ENCODE measurements around the gene TECR.

The TECR gene

DNA sequence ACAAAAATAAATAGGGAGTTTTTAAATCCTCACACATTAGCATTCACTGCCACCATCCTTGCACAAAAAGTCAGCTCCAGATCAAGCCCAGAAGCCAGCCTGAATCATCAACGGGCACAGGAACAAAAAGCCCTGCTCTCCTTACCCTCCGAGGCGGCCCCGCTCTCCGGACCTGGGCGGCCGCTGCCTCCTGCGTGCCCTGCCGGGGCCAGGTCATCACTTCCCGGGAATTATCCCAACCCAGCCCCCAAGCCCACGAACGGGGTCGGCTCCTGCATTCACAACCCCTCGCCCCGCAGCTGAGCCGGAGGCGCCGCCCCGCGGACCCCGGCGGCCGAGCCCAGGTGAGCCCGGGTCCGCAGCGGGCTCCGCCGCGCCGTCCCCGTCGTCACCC, 12.0 kb upstream of the TECR start:
- Mint-ChIP-seq H3K4me3 (peak overlapping the region; percentile 86), H3K36me3 (ENCODE audit: low read depth) (peaks cover 40% of the 10 kb centered on the region), H3K9me3 (no peaks in the 10 kb centered on the region), H3K4me1 (peaks cover 60% of the 10 kb centered on the region), H3K27me3 (no peaks in the 10 kb centered on the region), H3K27ac (peak overlapping the region; percentile 92)
- ATAC-seq (no peak), DNase-seq (no peak)

GRCh38 chr19:14517840-14518505, 11.4 kb upstream of the TECR start, which contains the start of gene DNAJB1:
DNAJB1 (minus strand) TSS chr19:14518397; CDS start chr19:14518349, 48 bp downstream.
- H3K4me1 Mint-ChIP-seq: peaks cover 65% of the 10 kb centered on the region

GRCh38 chr19:14519245-14519859, 10.0 kb upstream of the TECR start:
- peaks cover 70% of the 10 kb centered on the region for H3K4me1 Mint-ChIP-seq
- H3K36me3 Mint-ChIP-seq (ENCODE audit: low read depth): peaks cover 33% of the 10 kb centered on the region
- no peak for ATAC-seq

More at GRCh38 chr19:14517840-14518505, 11.4 kb upstream of the TECR start, which contains the start of gene DNAJB1:
- Mint-ChIP-seq H3K27me3 (no peaks in the 10 kb centered on the region), H3K27ac (peak within 1 kb of the TSS; percentile 97), H3K36me3 (ENCODE audit: low read depth) (peaks cover 40% of the 10 kb centered on the region), H3K9me3 (no peaks in the 10 kb centered on the region), H3K4me3 (peak within 1 kb of the TSS; percentile 86)
- ATAC-seq (peak; percentile 58), DNase-seq (peak; percentile 76)

DNA sequence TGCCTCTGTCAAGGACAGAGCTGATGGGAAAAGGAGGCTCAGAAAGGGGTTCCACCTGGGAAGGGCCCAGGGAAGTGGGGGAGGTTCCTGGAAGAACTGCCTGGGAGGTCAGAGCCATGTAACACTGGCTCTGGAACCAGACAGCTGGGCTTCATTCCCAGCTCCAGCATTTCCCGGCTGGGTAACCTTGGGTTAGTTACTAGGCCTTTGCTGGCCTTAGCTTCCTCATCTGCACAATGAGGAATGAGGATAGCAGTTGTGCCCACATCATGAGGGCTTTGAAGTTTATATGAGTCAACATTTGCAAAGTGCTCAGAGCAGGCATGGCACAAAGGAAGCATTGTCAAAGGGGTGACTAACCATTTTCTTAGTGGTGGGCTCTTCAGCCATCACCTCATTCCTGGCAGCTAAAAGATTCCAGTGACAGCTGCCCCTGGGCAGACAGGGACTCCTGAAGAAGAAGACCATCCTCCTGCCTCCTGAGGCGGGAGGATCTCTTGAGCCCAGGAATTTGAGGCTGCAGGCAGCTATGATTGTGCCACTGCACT, 9.5 kb upstream of the TECR start:
- Mint-ChIP-seq H3K4me3 (peak overlapping the region; percentile 86), H3K9me3 (no peaks in the 10 kb centered on the region), H3K36me3 (ENCODE audit: low read depth) (peaks cover 28% of the 10 kb centered on the region), H3K27ac (peak overlapping the region; percentile 97), H3K27me3 (no peaks in the 10 kb centered on the region), H3K4me1 (peaks cover 65% of the 10 kb centered on the region)
- ATAC-seq (peak; percentile 8), DNase-seq (no peak)

More at GRCh38 chr19:14519245-14519859, 10.0 kb upstream of the TECR start:
- peak overlapping the region; percentile 97 for H3K27ac Mint-ChIP-seq
- DNase-seq: no peak
- no peaks in the 10 kb centered on the region for H3K27me3 Mint-ChIP-seq
- H3K4me3 Mint-ChIP-seq: peak overlapping the region; percentile 86
- H3K9me3 Mint-ChIP-seq: no peaks in the 10 kb centered on the region

- Mint-ChIP-seq H3K36me3 (ENCODE audit: low read depth) (peaks cover 22% of the 10 kb centered on the region), H3K4me1 (peaks cover 59% of the 10 kb centered on the region), H3K9me3 (no peaks in the 10 kb centered on the region), H3K4me3 (no peak overlapping the region), H3K27ac (peak overlapping the region; percentile 97), H3K27me3 (no peaks in the 10 kb centered on the region)
- no peak for DNase-seq
- ATAC-seq: no peak
Observed at GRCh38 chr19:14520543-14520942, 8.9 kb upstream of the TECR start.

DNA sequence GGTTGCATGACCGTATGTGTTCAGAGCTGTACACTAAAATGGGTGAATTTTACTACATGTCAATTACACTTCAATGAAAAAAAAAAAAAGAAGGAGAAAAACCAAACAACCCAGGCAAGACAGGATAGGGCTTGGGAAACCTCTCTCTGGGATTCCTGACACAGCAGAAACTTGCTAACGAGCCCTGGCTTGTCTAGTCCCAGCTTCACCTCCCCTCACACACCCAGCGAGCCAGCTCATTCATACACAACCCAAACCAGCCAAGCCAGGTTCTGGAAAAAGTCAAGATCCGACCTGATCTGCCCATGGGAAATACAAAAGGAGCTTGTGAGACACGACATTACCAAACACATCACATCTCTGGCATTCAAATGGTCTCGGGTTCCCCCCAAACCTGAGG, 3.7 kb upstream of the TECR start:
- no peaks in the 10 kb centered on the region for H3K36me3 Mint-ChIP-seq (ENCODE audit: low read depth)
- no peak for ATAC-seq
- H3K9me3 Mint-ChIP-seq: no peaks in the 10 kb centered on the region
- peaks cover 41% of the 10 kb centered on the region for H3K4me1 Mint-ChIP-seq
- H3K4me3 Mint-ChIP-seq: no peak overlapping the region
- no peak for DNase-seq
- no peaks in the 10 kb centered on the region for H3K27me3 Mint-ChIP-seq
- H3K27ac Mint-ChIP-seq: no peak overlapping the region

GRCh38 chr19:14526423-14526822, 3.0 kb upstream of the TECR start:
- H3K4me3 Mint-ChIP-seq: no peak overlapping the region
- H3K27ac Mint-ChIP-seq: no peak overlapping the region

GRCh38 chr19:14528419-14529253, 758 bp upstream of the TECR start:
- Mint-ChIP-seq H3K4me3 (peak overlapping the region; percentile 92), H3K9me3 (no peaks in the 10 kb centered on the region), H3K27ac (peak overlapping the region; percentile 97), H3K27me3 (no peaks in the 10 kb centered on the region), H3K4me1 (peaks cover 38% of the 10 kb centered on the region), H3K36me3 (ENCODE audit: low read depth) (no peaks in the 10 kb centered on the region)
- ATAC-seq: no peak
- DNase-seq: no peak

More at GRCh38 chr19:14526423-14526822, 3.0 kb upstream of the TECR start:
- Mint-ChIP-seq H3K9me3 (no peaks in the 10 kb centered on the region), H3K36me3 (ENCODE audit: low read depth) (no peaks in the 10 kb centered on the region), H3K4me1 (peaks cover 43% of the 10 kb centered on the region), H3K27me3 (no peaks in the 10 kb centered on the region)
- DNase-seq (no peak), ATAC-seq (no peak)

DNA sequence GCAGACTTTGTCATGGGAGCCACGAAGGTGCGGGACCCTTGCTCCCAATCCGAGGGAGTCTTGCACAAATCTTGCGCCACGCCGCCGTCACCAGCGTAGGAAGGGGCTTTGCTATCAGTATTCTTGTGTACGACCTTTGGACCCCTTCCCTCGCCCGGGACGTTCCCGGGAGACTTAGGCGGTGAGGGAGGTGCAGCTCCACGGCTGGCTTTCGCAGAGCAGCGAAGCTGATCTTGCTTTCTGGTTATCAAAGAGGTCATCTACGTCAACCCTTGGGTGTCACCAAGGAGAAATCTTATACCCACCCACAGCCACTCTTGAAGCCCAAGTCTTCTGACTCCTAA, 583 bp downstream of the TECR start:
- peak overlapping the region; percentile 92 for H3K4me3 Mint-ChIP-seq
- ATAC-seq (no peak), DNase-seq (no peak)
- peak overlapping the region; percentile 97 for H3K27ac Mint-ChIP-seq
- no peaks in the 10 kb centered on the region for H3K27me3 Mint-ChIP-seq
- H3K9me3 Mint-ChIP-seq: no peaks in the 10 kb centered on the region
- H3K36me3 Mint-ChIP-seq (ENCODE audit: low read depth): no peaks in the 10 kb centered on the region
- H3K4me1 Mint-ChIP-seq: peaks cover 35% of the 10 kb centered on the region

DNA sequence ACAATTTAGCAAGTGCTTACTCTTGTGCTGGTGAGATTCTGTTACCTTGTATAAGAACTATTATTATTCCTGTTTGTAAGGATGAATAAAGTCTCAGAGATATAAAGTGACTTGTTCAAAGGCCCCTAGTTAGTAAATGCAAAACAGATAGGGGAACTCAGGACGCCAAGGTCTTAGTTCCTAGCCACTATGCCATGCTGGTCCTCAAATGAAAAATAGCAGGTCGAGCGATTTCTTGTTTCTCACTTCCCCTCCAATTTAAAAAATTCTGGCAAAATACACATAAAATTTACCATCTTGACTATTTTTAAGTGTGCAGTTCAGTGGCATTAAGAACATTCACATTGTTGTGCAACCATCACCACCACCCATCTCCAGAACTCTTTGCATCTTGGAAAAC, 1.1 kb downstream of the TECR start:
- Mint-ChIP-seq H3K27ac (peak overlapping the region; percentile 55), H3K4me1 (peaks cover 36% of the 10 kb centered on the region), H3K9me3 (no peaks in the 10 kb centered on the region), H3K4me3 (peak overlapping the region; percentile 92), H3K27me3 (no peaks in the 10 kb centered on the region), H3K36me3 (ENCODE audit: low read depth) (no peaks in the 10 kb centered on the region)
- DNase-seq (no peak), ATAC-seq (no peak)

DNA sequence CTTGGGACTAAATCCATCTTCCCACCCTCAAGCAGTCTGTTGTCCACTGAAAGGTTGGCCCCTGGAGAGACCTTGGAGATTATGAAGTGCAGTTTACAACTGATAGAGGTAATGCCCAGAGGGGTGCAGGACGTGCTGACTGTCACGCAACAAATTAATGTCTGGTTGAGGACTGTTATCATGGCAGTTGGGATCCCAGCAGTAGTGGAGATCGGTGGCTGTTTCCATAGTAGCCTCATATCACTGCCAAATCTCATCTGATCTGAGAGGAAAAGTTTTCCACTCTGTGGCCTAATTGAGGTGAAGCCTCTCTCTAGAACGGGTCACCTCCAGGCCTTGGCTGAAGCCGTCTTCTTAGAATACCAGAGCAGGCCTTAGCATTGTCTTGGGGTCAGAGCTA, 4.1 kb downstream of the TECR start:
- H3K36me3 Mint-ChIP-seq (ENCODE audit: low read depth): no peaks in the 10 kb centered on the region
- no peak overlapping the region for H3K4me3 Mint-ChIP-seq
- no peak overlapping the region for H3K27ac Mint-ChIP-seq
- H3K9me3 Mint-ChIP-seq: no peaks in the 10 kb centered on the region
- no peak for DNase-seq
- no peaks in the 10 kb centered on the region for H3K27me3 Mint-ChIP-seq
- peaks cover 49% of the 10 kb centered on the region for H3K4me1 Mint-ChIP-seq
- no peak for ATAC-seq

DNA sequence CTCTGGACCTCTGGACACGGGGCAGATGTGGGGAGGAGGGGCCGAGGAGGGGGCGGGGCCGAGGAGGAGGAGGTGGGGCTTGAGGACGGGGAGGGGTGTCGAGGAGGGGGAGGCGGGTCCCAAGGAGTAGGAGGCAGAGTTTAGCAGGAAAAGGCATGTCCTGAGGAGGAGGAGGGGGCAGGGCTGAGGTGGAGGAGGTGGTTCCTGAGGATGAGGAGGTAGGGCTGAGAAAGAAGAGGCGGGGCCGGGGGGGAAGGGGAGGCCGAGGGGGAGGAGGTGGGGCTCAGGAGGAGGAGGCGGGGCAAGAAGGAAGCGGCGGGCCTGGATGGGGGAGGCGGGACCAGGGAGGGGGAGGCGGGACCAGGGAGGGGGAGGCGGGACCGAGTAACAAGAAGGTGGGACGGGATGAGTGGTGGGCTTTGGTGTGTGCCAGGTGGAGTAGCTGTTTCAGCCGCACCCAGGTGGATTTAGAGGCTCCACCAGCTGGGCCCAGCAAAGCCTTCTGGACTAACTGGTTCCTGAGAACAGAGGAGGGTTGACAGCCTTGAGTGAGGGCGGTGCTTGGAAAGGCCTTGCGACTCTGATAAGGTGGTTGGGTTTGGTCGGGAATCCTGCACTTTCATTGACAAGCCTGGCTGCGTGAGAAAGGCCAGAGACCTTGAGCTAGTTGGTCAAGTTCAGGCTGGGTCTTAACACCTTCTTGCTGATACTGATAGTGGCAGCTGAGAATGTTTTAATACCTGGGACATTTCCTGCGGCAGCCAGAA, 7.7 kb downstream of the TECR start:
- Mint-ChIP-seq H3K27ac (no peak overlapping the region), H3K36me3 (ENCODE audit: low read depth) (no peaks in the 10 kb centered on the region), H3K4me3 (no peak overlapping the region), H3K9me3 (no peaks in the 10 kb centered on the region), H3K4me1 (peaks cover 34% of the 10 kb centered on the region), H3K27me3 (no peaks in the 10 kb centered on the region)
- peak; percentile 7 for ATAC-seq
- DNase-seq: peak; percentile 46

DNA sequence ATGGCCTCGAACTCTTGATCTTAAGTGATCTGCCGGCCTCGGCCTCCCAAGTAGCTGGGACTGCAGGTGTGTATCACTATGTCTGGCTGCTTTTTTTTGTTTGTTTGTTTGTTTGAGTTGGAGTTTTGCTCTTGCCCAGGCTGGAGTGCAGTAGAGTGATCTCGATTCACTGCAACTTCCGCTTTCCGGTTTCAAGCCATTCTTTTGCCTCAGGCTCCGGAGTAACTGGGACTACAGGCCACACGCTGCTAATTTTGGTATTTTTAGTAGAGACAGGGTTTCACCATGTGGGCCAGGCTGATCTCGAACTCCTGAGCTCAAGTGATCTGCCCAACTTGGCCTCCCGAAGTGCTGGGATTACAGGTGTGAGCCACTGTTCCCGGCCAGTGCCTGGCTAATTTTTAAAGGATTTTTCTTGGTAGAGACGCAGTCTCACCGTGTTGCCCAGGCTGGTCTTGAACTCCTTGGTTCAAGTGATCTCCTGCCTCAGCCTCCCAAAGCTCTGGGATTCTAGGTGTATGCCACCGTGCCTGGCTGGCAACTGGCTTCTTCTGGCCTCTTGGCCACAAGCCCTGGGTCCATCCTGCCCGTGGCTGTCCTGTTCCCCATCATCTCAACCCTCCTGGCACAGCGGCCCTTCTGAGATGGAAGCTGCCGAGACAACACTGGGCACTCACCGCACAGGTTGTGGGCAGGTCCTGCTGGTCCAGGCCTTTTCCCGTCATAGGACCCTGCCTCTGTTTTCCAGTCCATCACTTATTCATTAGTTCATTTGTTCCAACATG, 11.5 kb downstream of the TECR start:
- no peak for DNase-seq
- H3K27ac Mint-ChIP-seq: no peak overlapping the region
- no peaks in the 10 kb centered on the region for H3K9me3 Mint-ChIP-seq
- H3K4me1 Mint-ChIP-seq: peaks cover 27% of the 10 kb centered on the region
- H3K36me3 Mint-ChIP-seq (ENCODE audit: low read depth): peaks cover 2% of the 10 kb centered on the region
- H3K4me3 Mint-ChIP-seq: no peak overlapping the region
- no peak for ATAC-seq
- no peaks in the 10 kb centered on the region for H3K27me3 Mint-ChIP-seq

All from activated naive CD8-positive, alpha-beta T cell treated with anti-CD3 and anti-CD28 coated beads, Interleukin-2, amount 50 U/mL, for 24 hours (primary cell).